HFFc6 (cell line): ENCODE measurements around the gene RGL3. TPM values are rescaled to one million over a fixed set of nuclear protein-coding genes. Genes with fewer than 3 reads are reported as not detected.

Experiments used
- DNase-seq: peaks from one replicate; pipeline ENCODE4 v3.0.0-alpha.2; 2018
- H3K27ac Mint-ChIP-seq: 2 replicates; pipeline ENCODE4 v1.8.0; 2020; ENCODE audit warnings: mild to moderate bottlenecking, mixed read lengths
- H3K27me3 Mint-ChIP-seq: 2 replicates; pipeline ENCODE4 v1.8.0; 2021; ENCODE audit warnings: mild to moderate bottlenecking, moderate library complexity, mixed read lengths; ENCODE audit not compliant: insufficient read depth
- H3K36me3 Mint-ChIP-seq: 2 replicates; pipeline ENCODE4 v1.8.0; 2021; ENCODE audit warnings: low read depth, mixed read lengths
- H3K4me1 Mint-ChIP-seq: 2 replicates; pipeline ENCODE4 v1.8.0; 2020; ENCODE audit warnings: low read depth, mixed read lengths
- H3K4me3 Mint-ChIP-seq: 2 replicates; pipeline ENCODE4 v1.8.0; 2020; ENCODE audit warnings: mild to moderate bottlenecking, moderate library complexity, mixed read lengths
- H3K9me3 Mint-ChIP-seq: 2 replicates; pipeline ENCODE4 v1.8.0; 2020; ENCODE audit warnings: mild to moderate bottlenecking, mixed read lengths
- CTCF ChIP-seq: fragments of 200-600 bp; sonication (generic); IDR thresholded peaks from 2 replicates; pipeline ENCODE4 v1.5.0; 2021; ENCODE audit warnings: antibody characterized with exemption, mild to moderate bottlenecking
- total RNA-seq, 6 experiments: library from RNA; stranded (reverse); fragmentation: NEBNext Ultra II Directional; extraction: Animal tissue kit (Norgen Biotek cat#: 25700); gene quantifications; 2 replicates in 1 of 6; 3 replicates in 5 of 6; pipeline ENCODE4 v1.2.3, GENCODE V29; 2021

RGL3 gene
- total RNA-seq, 6 experiments from 2014 or later = 7.3 to 11.7 (median 8.9) TPM

- no peaks in the 10 kb centered on the region; the same call in 1 of the 2 replicates for H3K4me1 Mint-ChIP-seq
- no peak overlapping the region for H3K27ac Mint-ChIP-seq
- no peaks in the 10 kb centered on the region for H3K36me3 Mint-ChIP-seq
- H3K9me3 Mint-ChIP-seq = no peaks in the 10 kb centered on the region
- no peak overlapping the region for H3K4me3 Mint-ChIP-seq
- DNase-seq = no peak
- TF ChIP-seq CTCF = no peak
- H3K27me3 Mint-ChIP-seq = no peaks in the 10 kb centered on the region; the same call in 1 of the 2 replicates
Observed at GRCh38 chr19:11451327-11451870, 32.3 kb upstream of the RGL3 start.

GRCh38 chr19:11450570-11451326, 31.6 kb upstream of the RGL3 start:
- H3K4me3 Mint-ChIP-seq = no peak overlapping the region
- no peak for TF ChIP-seq CTCF
- no peaks in the 10 kb centered on the region for H3K36me3 Mint-ChIP-seq
- no peak overlapping the region for H3K27ac Mint-ChIP-seq
- no peaks in the 10 kb centered on the region; the same call in 1 of the 2 replicates for H3K27me3 Mint-ChIP-seq
- H3K4me1 Mint-ChIP-seq = no peaks in the 10 kb centered on the region; the same call in 1 of the 2 replicates
- DNase-seq = no peak
- no peaks in the 10 kb centered on the region for H3K9me3 Mint-ChIP-seq

GRCh38 chr19:11448923-11449554, 29.9 kb upstream of the RGL3 start:
- Mint-ChIP-seq H3K36me3 (no peaks in the 10 kb centered on the region), H3K27ac (no peak overlapping the region), H3K4me3 (no peak overlapping the region), H3K27me3 (peaks cover 1% of the 10 kb centered on the region), H3K9me3 (no peaks in the 10 kb centered on the region), H3K4me1 (no peaks in the 10 kb centered on the region; the same call in 1 of the 2 replicates)
- TF ChIP-seq CTCF = no peak
- no peak for DNase-seq

- no peak for TF ChIP-seq CTCF
- Mint-ChIP-seq H3K36me3 (no peaks in the 10 kb centered on the region), H3K4me1 (no peaks in the 10 kb centered on the region; the same call in 1 of the 2 replicates), H3K4me3 (no peak overlapping the region), H3K27ac (no peak overlapping the region), H3K27me3 (peaks cover 1% of the 10 kb centered on the region), H3K9me3 (no peaks in the 10 kb centered on the region)
- no peak for DNase-seq
Observed at GRCh38 chr19:11448410-11448809, 29.3 kb upstream of the RGL3 start.

- Mint-ChIP-seq H3K36me3 (no peaks in the 10 kb centered on the region), H3K27me3 (peaks cover 1% of the 10 kb centered on the region), H3K27ac (no peak overlapping the region), H3K4me3 (no peak overlapping the region), H3K9me3 (no peaks in the 10 kb centered on the region), H3K4me1 (no peaks in the 10 kb centered on the region)
- DNase-seq = no peak
- no peak for TF ChIP-seq CTCF
Observed at GRCh38 chr19:11447347-11448262, 28.5 kb upstream of the RGL3 start.
